LoVo (cell line): ENCODE measurements around the gene UGT2B7.
A peak's percentile ranks its signal among the peaks of the same experiment; 100 is the strongest.
"Not testable (repeated sequence)": the region's sequence is repeated elsewhere in the genome, so short reads cannot be mapped to it uniquely, and the experiment has no call there.

Experiments used
- DNase-seq: peaks from one replicate; pipeline ENCODE4 v3.0.0-alpha.2; 2016; ENCODE audit warnings: low spot score

The UGT2B7 gene

GRCh38 chr4:69096111-69096656 lies at the start of gene UGT2B7:
Gene UGT2B7 (plus strand): TSS chr4:69096474. CDS start chr4:69096521, 47 bp downstream.
- DNase-seq: peak; percentile 7

- DNase-seq: no peak
Observed at GRCh38 chr4:69049860-69050259, 46.4 kb upstream of the UGT2B7 start.

- DNase-seq: not testable (repeated sequence)
Observed at GRCh38 chr4:69050853-69051575, 45.3 kb upstream of the UGT2B7 start.

- DNase-seq: no peak
Observed at GRCh38 chr4:69051576-69051943, 44.7 kb upstream of the UGT2B7 start.

GRCh38 chr4:69053309-69053885 lies 42.9 kb upstream of the UGT2B7 start:
- DNase-seq: not testable (repeated sequence)

- not testable (repeated sequence) for DNase-seq
Observed at GRCh38 chr4:69054033-69054432, 42.2 kb upstream of the UGT2B7 start.

GRCh38 chr4:69054578-69055200 lies 41.6 kb upstream of the UGT2B7 start:
- peak; percentile 75 for DNase-seq

- no peak for DNase-seq
Observed at GRCh38 chr4:69056150-69056549, 40.1 kb upstream of the UGT2B7 start.

GRCh38 chr4:69056921-69057550 lies 39.2 kb upstream of the UGT2B7 start:
- DNase-seq: no peak

- DNase-seq: no peak
Observed at GRCh38 chr4:69057620-69058409, 38.5 kb upstream of the UGT2B7 start.

GRCh38 chr4:69058410-69059059 lies 37.7 kb upstream of the UGT2B7 start:
- DNase-seq: no peak

- no peak for DNase-seq
Observed at GRCh38 chr4:69060651-69061308, 35.5 kb upstream of the UGT2B7 start.

GRCh38 chr4:69064391-69064790 lies 31.9 kb upstream of the UGT2B7 start:
- DNase-seq: no peak

GRCh38 chr4:69066945-69067344 lies 29.3 kb upstream of the UGT2B7 start:
- DNase-seq: no peak

GRCh38 chr4:69069085-69069484 lies 27.2 kb upstream of the UGT2B7 start:
- DNase-seq: no peak

- no peak for DNase-seq
Observed at GRCh38 chr4:69070590-69070989, 25.7 kb upstream of the UGT2B7 start.

- DNase-seq: no peak
Observed at GRCh38 chr4:69071286-69071685, 25.0 kb upstream of the UGT2B7 start.

- no peak for DNase-seq
Observed at GRCh38 chr4:69073375-69073774, 22.9 kb upstream of the UGT2B7 start.

- no peak for DNase-seq
Observed at GRCh38 chr4:69075061-69075792, 21.0 kb upstream of the UGT2B7 start.

- DNase-seq: no peak
Observed at GRCh38 chr4:69078852-69079251, 17.4 kb upstream of the UGT2B7 start.
